Activated naive CD4-positive, alpha-beta T cell treated with anti-CD3 and anti-CD28 coated beads, Interleukin-2, amount 10 ng/mL, durations not matched to agents 7 days and 5 days (primary cell): ENCODE measurements around the gene NLE1.
A peak's percentile ranks its signal among the peaks of the same experiment; 100 is the strongest.
"Not testable (repeated sequence)": the region's sequence is repeated elsewhere in the genome, so short reads cannot be mapped to it uniquely, and the experiment has no call there.

Experiments
- CTCF ChIA-PET: fragments of 350-600 bp; sonication (Branson Sonifier 250); formaldehyde crosslinking; loops from one replicate; lab custom pipeline; 2021; ENCODE audit warnings: antibody characterized with exemption; lab: Charles Lee
- DNase-seq: peaks from one replicate; pipeline ENCODE4 v3.0.0-alpha.2; 2020
- H3K27ac Mint-ChIP-seq: one replicate; pipeline ENCODE4 v1.8.0; 2021; ENCODE audit warnings: mild to moderate bottlenecking, moderate library complexity, mixed read lengths
- H3K27me3 Mint-ChIP-seq: one replicate; pipeline ENCODE4 v1.8.0; 2021; ENCODE audit warnings: mild to moderate bottlenecking, mixed read lengths
- H3K36me3 Mint-ChIP-seq: one replicate; pipeline ENCODE4 v1.8.0; 2021; ENCODE audit warnings: mixed read lengths
- H3K4me1 Mint-ChIP-seq: one replicate; pipeline ENCODE4 v1.8.0; 2021; ENCODE audit warnings: mixed read lengths
- H3K4me3 Mint-ChIP-seq: one replicate; pipeline ENCODE4 v1.8.0; 2021; ENCODE audit warnings: mild to moderate bottlenecking, moderate library complexity, mixed read lengths
- H3K9me3 Mint-ChIP-seq: one replicate; pipeline ENCODE4 v1.8.0; 2021; ENCODE audit warnings: mixed read lengths

Gene NLE1

GRCh38 chr17:35141681-35142466, at the start of gene NLE1:
Gene NLE1 (minus strand): TSS chr17:35142303. CDS start chr17:35142275, 28 bp downstream.
- CTCF ChIA-PET, result interaction anchor here (0.6 to 1.2 kb wide), 8 partner anchors 19 to 110 kb away, joined by 3 to 4 read pairs (median 3); partner anchors contain the start of gene SLFN5
- peaks cover 25% of the 10 kb centered on the region for H3K4me1 Mint-ChIP-seq
- peak; percentile 90 for DNase-seq
- H3K27me3 Mint-ChIP-seq, result peaks cover 1% of the 10 kb centered on the region
- no peaks in the 10 kb centered on the region for H3K9me3 Mint-ChIP-seq
- H3K36me3 Mint-ChIP-seq, result peaks cover 7% of the 10 kb centered on the region
- peak within 1 kb of the TSS; percentile 81 for H3K27ac Mint-ChIP-seq
- peak within 1 kb of the TSS; percentile 82 for H3K4me3 Mint-ChIP-seq

GRCh38 chr17:35191001-35191695, 49.0 kb upstream of the NLE1 start:
- Mint-ChIP-seq H3K9me3 (peaks cover 4% of the 10 kb centered on the region), H3K36me3 (peaks cover 20% of the 10 kb centered on the region), H3K27ac (no peak overlapping the region), H3K4me3 (no peak overlapping the region), H3K4me1 (peaks cover 47% of the 10 kb centered on the region), H3K27me3 (no peaks in the 10 kb centered on the region)
- CTCF ChIA-PET, result no interaction called here
- DNase-seq, result no peak

GRCh38 chr17:35189291-35189690, 47.2 kb upstream of the NLE1 start:
- DNase-seq, result no peak
- Mint-ChIP-seq H3K36me3 (peaks cover 19% of the 10 kb centered on the region), H3K9me3 (no peaks in the 10 kb centered on the region), H3K27me3 (no peaks in the 10 kb centered on the region), H3K4me1 (peaks cover 54% of the 10 kb centered on the region), H3K27ac (no peak overlapping the region), H3K4me3 (peak overlapping the region; percentile 50)
- CTCF ChIA-PET, result no interaction called here

- CTCF ChIA-PET, result no interaction called here
- H3K4me1 Mint-ChIP-seq, result peaks cover 51% of the 10 kb centered on the region
- peaks cover 3% of the 10 kb centered on the region for H3K27me3 Mint-ChIP-seq
- H3K4me3 Mint-ChIP-seq, result peak overlapping the region; percentile 46
- peak; percentile 35 for DNase-seq
- no peaks in the 10 kb centered on the region for H3K9me3 Mint-ChIP-seq
- H3K36me3 Mint-ChIP-seq, result peaks cover 16% of the 10 kb centered on the region
- H3K27ac Mint-ChIP-seq, result peak overlapping the region; percentile 82
Observed at GRCh38 chr17:35188111-35188510, 46.0 kb upstream of the NLE1 start.

GRCh38 chr17:35187481-35187880, 45.4 kb upstream of the NLE1 start:
- DNase-seq, result no peak
- peaks cover 16% of the 10 kb centered on the region for H3K36me3 Mint-ChIP-seq
- CTCF ChIA-PET, result no interaction called here
- H3K4me3 Mint-ChIP-seq, result no peak overlapping the region
- peak overlapping the region; percentile 82 for H3K27ac Mint-ChIP-seq
- peaks cover 3% of the 10 kb centered on the region for H3K27me3 Mint-ChIP-seq
- no peaks in the 10 kb centered on the region for H3K9me3 Mint-ChIP-seq
- peaks cover 45% of the 10 kb centered on the region for H3K4me1 Mint-ChIP-seq

- H3K4me3 Mint-ChIP-seq, result no peak overlapping the region
- no peak overlapping the region for H3K27ac Mint-ChIP-seq
- no peak for DNase-seq
- no peaks in the 10 kb centered on the region for H3K9me3 Mint-ChIP-seq
- peaks cover 7% of the 10 kb centered on the region for H3K27me3 Mint-ChIP-seq
- H3K4me1 Mint-ChIP-seq, result peaks cover 40% of the 10 kb centered on the region
- CTCF ChIA-PET, result no interaction called here
- H3K36me3 Mint-ChIP-seq, result peaks cover 10% of the 10 kb centered on the region
Observed at GRCh38 chr17:35185849-35186248, 43.7 kb upstream of the NLE1 start.

- H3K4me3 Mint-ChIP-seq, result no peak overlapping the region
Observed at GRCh38 chr17:35184274-35184673, 42.2 kb upstream of the NLE1 start.

GRCh38 chr17:35183332-35183731, 41.2 kb upstream of the NLE1 start:
- Mint-ChIP-seq H3K9me3 (peaks cover 7% of the 10 kb centered on the region), H3K4me3 (no peak overlapping the region), H3K4me1 (peaks cover 35% of the 10 kb centered on the region), H3K36me3 (peaks cover 10% of the 10 kb centered on the region), H3K27me3 (peaks cover 7% of the 10 kb centered on the region), H3K27ac (no peak overlapping the region)
- CTCF ChIA-PET, result interaction anchor here (1.1 kb wide), 1 partner anchor 16 kb away, joined by 3 read pairs; no protein-coding TSS in a partner anchor
- no peak for DNase-seq

More at GRCh38 chr17:35184274-35184673, 42.2 kb upstream of the NLE1 start:
- no peak overlapping the region for H3K27ac Mint-ChIP-seq
- H3K36me3 Mint-ChIP-seq, result peaks cover 10% of the 10 kb centered on the region
- no peak for DNase-seq
- H3K27me3 Mint-ChIP-seq, result peaks cover 7% of the 10 kb centered on the region
- peaks cover 34% of the 10 kb centered on the region for H3K4me1 Mint-ChIP-seq
- H3K9me3 Mint-ChIP-seq, result peaks cover 2% of the 10 kb centered on the region
- CTCF ChIA-PET, result interaction anchor here (1.1 kb wide), 1 partner anchor 17 kb away, joined by 3 read pairs; no protein-coding TSS in a partner anchor

- CTCF ChIA-PET, result interaction anchor here (0.9 kb wide), 1 partner anchor 360 kb away, joined by 3 read pairs; no protein-coding TSS in a partner anchor
- H3K27ac Mint-ChIP-seq, result not testable (repeated sequence)
Observed at GRCh38 chr17:35179379-35179778, 37.3 kb upstream of the NLE1 start.

GRCh38 chr17:35176897-35177296, 34.8 kb upstream of the NLE1 start:
- no peak overlapping the region for H3K4me3 Mint-ChIP-seq
- H3K9me3 Mint-ChIP-seq, result peaks cover 9% of the 10 kb centered on the region
- H3K4me1 Mint-ChIP-seq, result peaks cover 59% of the 10 kb centered on the region
- H3K27me3 Mint-ChIP-seq, result peaks cover 14% of the 10 kb centered on the region
- no peak for DNase-seq
- peak overlapping the region; percentile 92 for H3K27ac Mint-ChIP-seq
- peaks cover 14% of the 10 kb centered on the region for H3K36me3 Mint-ChIP-seq
- CTCF ChIA-PET, result no interaction called here

More at GRCh38 chr17:35179379-35179778, 37.3 kb upstream of the NLE1 start:
- not testable (repeated sequence) for DNase-seq, H3K9me3 Mint-ChIP-seq, H3K4me3 Mint-ChIP-seq
- Mint-ChIP-seq H3K27me3 (peaks cover 17% of the 10 kb centered on the region), H3K36me3 (peaks cover 11% of the 10 kb centered on the region), H3K4me1 (peaks cover 46% of the 10 kb centered on the region)

- DNase-seq, result no peak
- peaks cover 10% of the 10 kb centered on the region for H3K27me3 Mint-ChIP-seq
- peaks cover 67% of the 10 kb centered on the region for H3K4me1 Mint-ChIP-seq
- H3K9me3 Mint-ChIP-seq, result peaks cover 9% of the 10 kb centered on the region
- no peak overlapping the region for H3K4me3 Mint-ChIP-seq
- peaks cover 14% of the 10 kb centered on the region for H3K36me3 Mint-ChIP-seq
- H3K27ac Mint-ChIP-seq, result no peak overlapping the region
- CTCF ChIA-PET, result interaction anchor here (1.5 kb wide), 1 partner anchor 38 kb away, joined by 4 read pairs; no protein-coding TSS in a partner anchor
Observed at GRCh38 chr17:35175638-35176415, 33.7 kb upstream of the NLE1 start.

GRCh38 chr17:35174835-35175334, 32.8 kb upstream of the NLE1 start:
- H3K9me3 Mint-ChIP-seq, result peaks cover 9% of the 10 kb centered on the region
- no peak overlapping the region for H3K4me3 Mint-ChIP-seq
- no peak for DNase-seq
- no peak overlapping the region for H3K27ac Mint-ChIP-seq
- CTCF ChIA-PET, result interaction anchor here (1.5 kb wide), 1 partner anchor 39 kb away, joined by 4 read pairs; no protein-coding TSS in a partner anchor
- peaks cover 67% of the 10 kb centered on the region for H3K4me1 Mint-ChIP-seq
- H3K27me3 Mint-ChIP-seq, result peaks cover 10% of the 10 kb centered on the region
- H3K36me3 Mint-ChIP-seq, result peaks cover 14% of the 10 kb centered on the region

- not testable (repeated sequence) for H3K36me3 Mint-ChIP-seq, H3K4me3 Mint-ChIP-seq, DNase-seq, H3K9me3 Mint-ChIP-seq
- peaks cover 10% of the 10 kb centered on the region for H3K27me3 Mint-ChIP-seq
- H3K4me1 Mint-ChIP-seq, result peaks cover 49% of the 10 kb centered on the region
- CTCF ChIA-PET, result interaction anchor here (0.6 kb wide), 1 partner anchor 313 kb away, joined by 3 read pairs; no protein-coding TSS in a partner anchor
- H3K27ac Mint-ChIP-seq, result peak overlapping the region; percentile 42
Observed at GRCh38 chr17:35172321-35172720, 30.2 kb upstream of the NLE1 start.
